Fibroblast of skin of abdomen (primary cell): ENCODE measurements around the gene PEX11G.

Experiments
- DNase-seq: peaks from one replicate; pipeline ENCODE4 v3.0.0-alpha.2; 2013

PEX11G gene

GRCh38 chr19:7428651-7429113 lies 60.2 kb downstream of the PEX11G start:
- DNase-seq, result no peak

- DNase-seq, result no peak
These were observed 60.9 kb downstream of the PEX11G start for GRCh38 chr19:7427944-7428343.

DNA sequence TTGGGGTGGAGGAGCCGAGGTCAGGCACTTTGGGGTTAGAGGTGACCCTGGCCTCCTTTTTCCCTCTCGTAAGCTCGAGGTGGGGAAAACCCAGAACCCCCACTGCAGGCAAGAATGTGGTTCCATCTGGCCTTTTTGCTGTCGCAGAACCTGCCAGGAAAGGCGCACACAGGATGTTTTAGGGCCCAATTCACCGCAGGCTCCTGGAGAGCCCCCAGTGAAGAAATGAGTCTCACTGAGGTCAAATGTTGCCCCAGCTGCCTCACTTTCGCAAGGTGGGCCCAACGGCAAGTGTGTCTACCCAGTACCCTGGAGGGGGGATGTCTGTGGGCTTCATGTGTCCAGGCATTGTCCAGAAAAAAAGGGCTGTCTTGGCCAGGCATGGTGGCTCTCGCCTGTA lies 61.8 kb downstream of the PEX11G start:
- no peak for DNase-seq
